ENCODE measurements around the gene DTX3.

- TF ChIP-seq, protein P1, sequence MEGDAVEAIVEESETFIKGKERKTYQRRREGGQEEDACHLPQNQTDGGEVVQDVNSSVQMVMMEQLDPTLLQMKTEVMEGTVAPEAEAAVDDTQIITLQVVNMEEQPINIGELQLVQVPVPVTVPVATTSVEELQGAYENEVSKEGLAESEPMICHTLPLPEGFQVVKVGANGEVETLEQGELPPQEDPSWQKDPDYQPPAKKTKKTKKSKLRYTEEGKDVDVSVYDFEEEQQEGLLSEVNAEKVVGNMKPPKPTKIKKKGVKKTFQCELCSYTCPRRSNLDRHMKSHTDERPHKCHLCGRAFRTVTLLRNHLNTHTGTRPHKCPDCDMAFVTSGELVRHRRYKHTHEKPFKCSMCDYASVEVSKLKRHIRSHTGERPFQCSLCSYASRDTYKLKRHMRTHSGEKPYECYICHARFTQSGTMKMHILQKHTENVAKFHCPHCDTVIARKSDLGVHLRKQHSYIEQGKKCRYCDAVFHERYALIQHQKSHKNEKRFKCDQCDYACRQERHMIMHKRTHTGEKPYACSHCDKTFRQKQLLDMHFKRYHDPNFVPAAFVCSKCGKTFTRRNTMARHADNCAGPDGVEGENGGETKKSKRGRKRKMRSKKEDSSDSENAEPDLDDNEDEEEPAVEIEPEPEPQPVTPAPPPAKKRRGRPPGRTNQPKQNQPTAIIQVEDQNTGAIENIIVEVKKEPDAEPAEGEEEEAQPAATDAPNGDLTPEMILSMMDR (conservative IDR thresholded peaks at IDR 0.05; ENCODE audit: low read depth, low read length): no peak
- no peak for TF ChIP-seq EZH2phosphoT487 (IDR thresholded peaks at IDR 0.05; ENCODE audit: borderline replicate concordance, low read length)
Observed at GRCh38 chr12:57579677-57580465, 24.8 kb upstream of the DTX3 start.
